Esophagus squamous epithelium (tissue), 5 donors: ENCODE data around the gene MYO3B. TPM values are rescaled to one million over a fixed set of nuclear protein-coding genes. Genes with fewer than 3 reads are reported as not detected.

Experiments used
- DNase-seq: peaks from one replicate; lab custom pipeline; 2025; lab: John Stamatoyannopoulos, UW
- H3K27ac ChIP-seq, 4 donors: fragments of 200-600 bp; sonication (generic); one replicate each; pipeline ENCODE4 v1.5.1; 2016 to 2019; ENCODE audit warnings: mild to moderate bottlenecking in 1 of 4
- H3K27me3 ChIP-seq, 4 donors: fragments of 200-600 bp; sonication (generic); 1 replicate in 3 of 4; 2 replicates in 1 of 4; pipeline versions ENCODE4 v1.5.1 to v1.6.0; 2017 to 2021; ENCODE audit warnings: antibody characterized with exemption in 1 of 4
- H3K36me3 ChIP-seq, 3 donors: fragments of 200-600 bp; sonication (generic); one replicate each; pipeline ENCODE4 v1.5.1; 2016 to 2019
- H3K4me1 ChIP-seq, 3 donors: fragments of 200-600 bp; sonication (generic); one replicate each; pipeline ENCODE4 v1.5.1; 2017 to 2019
- H3K4me3 ChIP-seq, 4 donors: fragments of 200-600 bp; sonication (generic); 1 replicate in 3 of 4; 2 replicates in 1 of 4; pipeline ENCODE4 v1.5.1; 2016 to 2019; ENCODE audit warnings: mild to moderate bottlenecking in 2 of 4, moderate library complexity in 1 of 4
- H3K9me3 ChIP-seq, 3 donors: fragments of 200-600 bp; sonication (generic); one replicate each; pipeline ENCODE4 v1.5.1; 2016 to 2019
- CTCF ChIP-seq, 6 experiments: fragments of 450-650 bp in 4 of 6; fragments of 200-600 bp in 2 of 6; sonication (generic) in 2 of 6; IDR thresholded peaks; one replicate each; pipeline ENCODE4 v1.5.1; 2016 to 2019; ENCODE audit warnings: antibody characterized with exemption in 6 of 6, mild to moderate bottlenecking in 4 of 6, moderate library complexity in 4 of 6
- POLR2A ChIP-seq, 4 donors: fragments of 450-650 bp; IDR thresholded peaks; one replicate each; pipeline ENCODE4 v1.6.1; 2017; ENCODE audit warnings: antibody characterized with exemption in 4 of 4, mild to moderate bottlenecking in 4 of 4, moderate library complexity in 3 of 4
- WGBS, 2 donors: methylation state at CpG; one replicate each; pipeline ENCODE4 v1.1.5; 2018; 5-methylcytosine and 5-hydroxymethylcytosine counted together
- intact Hi-C: fragments of 100-400 bp; cut with DNase I; formaldehyde crosslinking; loops from one replicate; pipeline ENCODE4 v1.15.0; 2022
- total RNA-seq, 4 donors: library from RNA; depleted of rRNA; stranded (reverse); fragments of >200 nt; gene quantifications; one replicate each; pipeline ENCODE4 v1.1.0, GENCODE V29; 2016
- donor health status: DM: yes; HTN: yes; CAD: no.

MYO3B gene
- total RNA-seq, 4 donors from 2014 or later = 0.15 to 0.38 (median 0.18) TPM

- Histone ChIP-seq H3K4me3 (no peak overlapping the region), H3K36me3 (no peaks in the 10 kb centered on the region), H3K27ac (no peak overlapping the region), H3K9me3 (no peaks in the 10 kb centered on the region), H3K4me1 (no peaks in the 10 kb centered on the region), H3K27me3 (no peaks in the 10 kb centered on the region)
- intact Hi-C loops = no loop called here
- 51 to 86% methylated on average over 3 of the region's 3 CpGs for WGBS, 2 donors
- DNase-seq = no peak
- TF ChIP-seq CTCF (IDR thresholded peaks at IDR 0.05) (no peak), POLR2A (IDR thresholded peaks at IDR 0.05) (no peak)
Observed at GRCh38 chr2:170335351-170335750, 157.4 kb downstream of the MYO3B start.

- no peak for DNase-seq
- Histone ChIP-seq H3K27me3 (no peaks in the 10 kb centered on the region), H3K9me3 (no peaks in the 10 kb centered on the region), H3K27ac (no peak overlapping the region), H3K36me3 (no peaks in the 10 kb centered on the region), H3K4me3 (no peak overlapping the region), H3K4me1 (no peaks in the 10 kb centered on the region)
- intact Hi-C loops = no loop called here
- 84 to 89% methylated on average over 2 of the region's 2 CpGs for WGBS, 2 donors
- TF ChIP-seq POLR2A (IDR thresholded peaks at IDR 0.05) (no peak), CTCF (IDR thresholded peaks at IDR 0.05) (no peak)
Observed at GRCh38 chr2:170336408-170336807, 158.5 kb downstream of the MYO3B start.

- no peak overlapping the region for H3K27ac ChIP-seq
- H3K4me1 ChIP-seq = no peaks in the 10 kb centered on the region
- intact Hi-C loops = no loop called here
- 67 to 72% methylated on average over 2 of the region's 2 CpGs for WGBS, 2 donors
- H3K27me3 ChIP-seq = no peaks in the 10 kb centered on the region
- TF ChIP-seq CTCF (IDR thresholded peaks at IDR 0.05) = no peak
- no peak for TF ChIP-seq POLR2A (IDR thresholded peaks at IDR 0.05)
- no peak for DNase-seq
- no peaks in the 10 kb centered on the region for H3K36me3 ChIP-seq
- no peak overlapping the region for H3K4me3 ChIP-seq
- H3K9me3 ChIP-seq = no peaks in the 10 kb centered on the region
Observed at GRCh38 chr2:170336916-170337315, 159.0 kb downstream of the MYO3B start.

- no peak overlapping the region for H3K27ac ChIP-seq
- no peaks in the 10 kb centered on the region for H3K9me3 ChIP-seq
- H3K4me1 ChIP-seq = no peaks in the 10 kb centered on the region
- no peak overlapping the region for H3K4me3 ChIP-seq
- H3K36me3 ChIP-seq = no peaks in the 10 kb centered on the region
- DNase-seq = no peak
- 54 to 55% methylated on average over 7 of the region's 7 CpGs for WGBS, 2 donors
- TF ChIP-seq CTCF (IDR thresholded peaks at IDR 0.05) (no peak), POLR2A (IDR thresholded peaks at IDR 0.05) (no peak)
- intact Hi-C loops = no loop called here
- H3K27me3 ChIP-seq = no peaks in the 10 kb centered on the region
Observed at GRCh38 chr2:170339322-170339721, 161.4 kb downstream of the MYO3B start.

GRCh38 chr2:170339750-170340692, 162.1 kb downstream of the MYO3B start:
- WGBS, 2 donors = 45 to 55% methylated on average over 5 of the region's 5 CpGs
- no peak for DNase-seq

More at GRCh38 chr2:170339750-170340692, 162.1 kb downstream of the MYO3B start:
- Histone ChIP-seq H3K27me3 (no peaks in the 10 kb centered on the region), H3K4me3 (no peak overlapping the region), H3K36me3 (no peaks in the 10 kb centered on the region), H3K4me1 (no peaks in the 10 kb centered on the region), H3K27ac (no peak overlapping the region), H3K9me3 (no peaks in the 10 kb centered on the region)
- intact Hi-C loops = no loop called here
- TF ChIP-seq POLR2A (IDR thresholded peaks at IDR 0.05) = no peak
- no peak for TF ChIP-seq CTCF (IDR thresholded peaks at IDR 0.05)
